ENCODE measurements around the gene RASGEF1C.

RASGEF1C gene

GRCh38 chr5:180116077-180116999, 92.7 kb downstream of the RASGEF1C start:
- H3K36me3 ChIP-seq: no peaks in the 10 kb centered on the region
- no peaks in the 10 kb centered on the region for H3K9me3 ChIP-seq
- DNase-seq: peak; percentile 11 to 51
- H3K27ac ChIP-seq: no peak overlapping the region
- no peaks in the 10 kb centered on the region for H3K4me1 ChIP-seq
- no peak for TF ChIP-seq CTCF (IDR thresholded peaks at IDR 0.05)
- no peak overlapping the region for H3K4me3 ChIP-seq
- intact Hi-C loops (cut with DNase I; ENCODE audit: low total_unique reads): no loop called here
- peaks cover 0 to 34% of the 10 kb centered on the region in 2 donors for H3K27me3 ChIP-seq

GRCh38 chr5:180115326-180116076, 93.5 kb downstream of the RASGEF1C start:
- H3K9me3 ChIP-seq: no peaks in the 10 kb centered on the region
- H3K36me3 ChIP-seq: no peaks in the 10 kb centered on the region
- TF ChIP-seq CTCF (IDR thresholded peaks at IDR 0.05): no peak
- DNase-seq: peak; percentile 6 to 47
- H3K27me3 ChIP-seq: peaks cover 0 to 37% of the 10 kb centered on the region in 2 donors
- no peak overlapping the region for H3K27ac ChIP-seq
- no peaks in the 10 kb centered on the region for H3K4me1 ChIP-seq
- no peak overlapping the region for H3K4me3 ChIP-seq
- intact Hi-C loops (cut with DNase I; ENCODE audit: low total_unique reads): no loop called here

GRCh38 chr5:180114304-180115003, 94.6 kb downstream of the RASGEF1C start:
- H3K36me3 ChIP-seq: no peaks in the 10 kb centered on the region
- intact Hi-C loops (cut with DNase I; ENCODE audit: low total_unique reads): no loop called here
- TF ChIP-seq CTCF (IDR thresholded peaks at IDR 0.05): no peak

GRCh38 chr5:180113660-180114303, 95.2 kb downstream of the RASGEF1C start:
- peak; percentile 5 to 57 for DNase-seq
- no peak for TF ChIP-seq CTCF (IDR thresholded peaks at IDR 0.05)
- no peaks in the 10 kb centered on the region for H3K4me1 ChIP-seq

More at GRCh38 chr5:180114304-180115003, 94.6 kb downstream of the RASGEF1C start:
- Histone ChIP-seq H3K4me1 (no peaks in the 10 kb centered on the region), H3K4me3 (no peak overlapping the region), H3K9me3 (no peaks in the 10 kb centered on the region), H3K27ac (no peak overlapping the region), H3K27me3 (peaks cover 0 to 26% of the 10 kb centered on the region in 2 donors)
- DNase-seq: peak; percentile 7 to 35

More at GRCh38 chr5:180113660-180114303, 95.2 kb downstream of the RASGEF1C start:
- Histone ChIP-seq H3K36me3 (no peaks in the 10 kb centered on the region), H3K27ac (no peak overlapping the region), H3K9me3 (peaks cover 0 to 2% (median 0%) of the 10 kb centered on the region in 3 donors), H3K27me3 (peaks cover 0 to 19% of the 10 kb centered on the region in 2 donors), H3K4me3 (no peak overlapping the region)
- intact Hi-C loops (cut with DNase I; ENCODE audit: low total_unique reads): no loop called here

All from tibial artery (tissue), 4 donors.